HG03175 (cell line): ENCODE results near the gene BRI3.

Experiments used
- ATAC-seq: cut with Tn5 transposase; IDR thresholded peaks from one replicate; pipeline ENCODE4 v1.9.1; 2021; ENCODE audit warnings: mild to moderate bottlenecking, moderate library complexity; ENCODE audit not compliant: unreplicated experiment

BRI3 gene

DNA sequence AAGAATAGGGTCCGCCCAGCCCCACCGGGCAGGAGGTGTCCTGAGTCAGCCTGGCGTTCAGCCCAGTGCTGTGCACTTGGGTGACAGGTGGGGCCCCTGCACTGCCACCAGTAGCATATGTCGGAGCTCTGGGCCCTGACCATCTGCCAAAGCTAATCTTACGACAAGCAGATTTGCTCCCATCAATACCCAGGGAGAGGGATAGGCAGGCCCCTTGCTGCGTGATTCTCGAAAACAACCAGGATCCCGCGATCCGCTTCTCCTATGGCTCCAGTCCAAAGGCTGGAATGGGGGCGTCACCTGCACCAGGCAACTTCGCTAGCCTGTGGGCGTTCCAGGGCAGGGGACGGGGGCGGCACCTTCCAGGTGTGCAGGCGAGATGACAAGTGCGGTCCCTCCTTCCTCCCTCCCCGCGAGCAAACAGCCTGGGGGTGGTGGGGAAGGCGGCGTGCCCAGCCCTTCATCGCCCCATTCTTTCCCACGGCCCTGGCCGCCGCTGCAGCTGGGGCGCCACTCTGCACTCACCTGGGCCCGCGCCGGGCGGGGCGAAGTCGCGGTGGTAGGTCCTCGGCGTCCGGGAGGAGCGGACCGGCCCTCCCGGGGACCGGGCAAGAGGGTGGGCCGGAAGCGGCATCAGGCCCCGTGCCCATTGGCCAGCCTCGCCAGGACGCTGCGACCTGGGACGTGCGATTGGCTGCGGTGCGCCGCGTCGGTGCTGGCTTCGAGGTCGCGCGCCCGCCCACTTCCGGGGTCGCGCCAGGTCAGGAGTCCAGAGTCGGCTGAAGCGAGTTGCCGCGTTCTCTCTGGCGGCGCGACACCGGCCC, 29.7 kb upstream of the BRI3 start, which contains the start of gene TECPR1:
TECPR1 (minus strand) TSS at position 632 of the 824 bp plus-strand sequence. CDS start 6,086 bp downstream, outside the sequence.
- peak; percentile 98 for ATAC-seq

DNA sequence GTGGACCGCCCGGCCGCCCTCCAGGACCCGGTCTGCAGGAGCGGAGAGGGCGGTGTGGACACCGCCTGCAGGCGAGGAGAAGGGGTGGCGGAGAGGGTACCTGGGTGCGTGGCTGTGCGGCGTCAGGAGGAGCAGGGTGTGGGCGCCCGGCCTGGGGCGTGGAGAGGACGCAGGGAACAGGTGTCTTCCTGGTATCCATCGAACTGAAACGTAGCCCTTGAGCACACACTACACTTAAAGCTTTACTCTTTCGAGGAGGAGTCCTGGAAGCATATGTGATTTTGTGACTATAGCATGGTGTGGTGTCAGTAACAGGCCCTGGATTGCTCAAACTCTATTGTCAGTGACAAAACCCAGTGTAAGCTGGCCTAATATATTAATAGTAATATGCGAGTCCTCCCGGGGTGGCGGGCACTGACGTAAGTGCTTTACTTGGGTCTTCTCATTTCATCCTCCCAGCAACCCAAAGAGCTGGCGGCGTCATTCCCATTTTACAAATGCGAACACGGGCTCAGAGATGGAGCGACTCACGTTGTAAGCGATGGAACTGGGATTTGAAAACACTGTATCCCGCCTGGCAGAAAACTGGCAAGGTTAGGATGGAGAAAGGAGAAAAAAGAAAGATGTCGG, 28.9 kb upstream of the BRI3 start:
- ATAC-seq = peak; percentile 27

DNA sequence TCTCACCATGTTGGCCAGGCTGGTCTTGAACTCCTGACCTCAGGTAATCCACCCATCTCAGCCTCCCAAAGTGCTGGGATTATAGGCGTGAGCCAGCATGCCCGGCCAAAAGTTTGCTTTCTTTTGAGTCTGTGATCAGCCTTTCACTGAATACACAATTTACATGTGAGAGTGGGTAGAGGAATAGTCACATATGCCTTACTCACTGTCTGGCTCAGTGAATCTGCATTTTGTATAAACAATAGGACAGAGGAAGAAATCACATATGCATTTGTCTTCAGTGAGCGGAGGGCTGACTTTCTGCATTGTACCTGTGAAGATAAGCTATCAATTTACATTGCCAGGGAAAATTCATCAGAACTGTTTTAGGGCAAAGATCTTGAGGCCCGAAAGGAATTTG, 27.0 kb upstream of the BRI3 start:
- ATAC-seq = no peak

DNA sequence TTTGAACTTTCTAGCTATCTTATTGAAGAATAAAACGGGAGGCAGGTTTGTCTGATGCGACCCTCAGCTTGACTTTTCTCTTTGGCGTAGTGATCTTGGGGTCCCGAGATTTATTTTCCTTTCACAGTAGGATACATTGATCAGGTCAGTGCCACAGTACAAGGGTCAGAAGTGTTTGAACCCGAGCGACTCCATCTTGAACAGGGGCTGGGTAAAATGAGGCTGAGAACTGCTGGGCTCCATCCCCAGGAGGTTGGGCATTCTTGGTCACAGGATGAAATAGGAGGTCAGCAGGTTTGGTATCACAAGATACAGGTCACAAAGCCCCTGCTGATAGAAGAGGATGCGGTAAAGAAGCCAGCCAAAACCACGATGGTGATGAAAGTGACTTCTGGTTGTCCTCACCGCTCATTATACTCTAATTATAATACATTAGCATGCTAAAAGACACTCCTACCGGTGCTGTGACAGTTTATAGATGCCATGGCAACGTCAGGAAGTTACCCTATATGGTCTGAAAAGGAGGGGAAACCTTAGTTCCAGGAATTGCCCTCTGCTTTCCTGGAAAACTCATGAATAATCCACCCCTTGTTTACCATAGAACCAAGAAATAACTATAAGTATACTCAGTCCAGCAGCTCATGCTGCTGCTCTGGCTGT, 26.4 kb upstream of the BRI3 start:
- ATAC-seq = no peak

DNA sequence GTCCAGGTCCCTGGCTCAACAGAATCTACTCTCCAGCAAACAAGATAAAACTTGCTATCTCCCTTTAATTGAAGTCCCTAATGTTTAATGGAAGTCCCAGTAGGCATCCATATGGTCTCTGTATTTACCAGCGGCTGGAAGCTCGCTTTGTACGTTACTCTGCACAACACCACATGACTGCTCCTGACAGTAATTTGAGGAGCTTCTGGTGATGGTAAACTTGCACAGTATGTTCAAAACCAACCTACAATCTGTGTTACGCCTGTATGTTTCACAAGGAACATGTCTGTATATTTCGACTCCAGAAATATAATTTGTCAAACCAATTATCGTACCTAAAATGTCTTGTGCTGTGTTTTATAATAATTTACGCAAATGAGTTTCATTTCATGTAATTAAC, 25.1 kb upstream of the BRI3 start:
- no peak for ATAC-seq

DNA sequence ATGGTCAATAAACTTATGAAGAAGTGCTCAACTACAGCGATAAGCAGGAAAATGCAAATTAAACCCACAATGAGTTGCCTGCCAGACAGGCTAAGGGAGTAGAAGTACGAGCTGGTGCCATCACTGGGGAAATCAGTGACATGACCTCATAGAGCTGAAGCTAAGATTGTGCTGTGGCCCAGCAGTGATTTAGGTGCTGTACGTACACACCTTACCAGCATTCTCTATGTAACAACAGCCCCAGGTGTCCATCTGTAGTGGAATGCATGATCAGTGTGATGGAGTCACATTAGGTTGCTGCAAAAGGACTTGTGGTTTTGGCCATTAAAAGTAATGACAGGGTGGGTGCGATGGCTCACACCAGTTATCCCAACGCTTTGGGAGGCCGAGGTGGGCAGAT, 23.8 kb upstream of the BRI3 start:
- ATAC-seq = no peak

DNA sequence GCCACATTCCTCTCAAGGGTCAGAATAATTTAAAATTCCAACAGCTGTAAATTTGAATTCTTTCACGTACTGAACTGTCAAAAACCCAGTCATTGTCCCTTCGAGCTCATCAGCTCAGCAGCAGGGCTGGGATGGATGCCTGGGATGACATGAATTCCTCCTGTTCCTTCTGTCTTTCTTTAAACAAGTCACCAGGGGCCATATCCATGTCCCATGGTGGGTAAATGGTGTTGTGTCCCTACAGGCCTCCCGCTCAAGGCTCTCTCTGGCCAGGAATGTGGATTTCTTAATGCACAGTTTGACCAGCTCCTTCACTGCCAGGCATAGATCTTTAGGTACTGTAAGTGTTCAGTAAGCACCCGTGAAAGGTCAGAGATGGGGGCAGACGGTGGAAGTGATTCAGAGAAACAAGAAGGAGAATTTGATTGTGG, 15.6 kb upstream of the BRI3 start:
- ATAC-seq = no peak

DNA sequence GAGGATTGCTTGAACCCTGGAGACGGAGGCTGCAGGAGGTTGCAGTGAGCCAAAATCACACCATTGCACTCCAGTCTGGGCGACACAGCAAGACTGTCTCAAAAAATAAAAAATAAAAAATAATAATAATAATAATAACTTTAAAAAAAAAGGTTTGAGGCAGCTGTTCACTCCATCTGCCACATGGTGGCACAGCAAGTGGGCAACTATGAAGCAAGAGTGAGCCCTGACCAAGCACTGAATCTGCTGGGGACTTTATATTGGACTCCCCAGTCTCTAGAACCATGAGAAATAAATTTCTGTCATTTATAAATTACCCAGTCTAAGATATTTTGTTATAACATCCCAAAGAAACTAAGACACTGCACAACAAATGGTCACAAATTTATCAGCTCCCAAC, 14.6 kb upstream of the BRI3 start:
- ATAC-seq = no peak

DNA sequence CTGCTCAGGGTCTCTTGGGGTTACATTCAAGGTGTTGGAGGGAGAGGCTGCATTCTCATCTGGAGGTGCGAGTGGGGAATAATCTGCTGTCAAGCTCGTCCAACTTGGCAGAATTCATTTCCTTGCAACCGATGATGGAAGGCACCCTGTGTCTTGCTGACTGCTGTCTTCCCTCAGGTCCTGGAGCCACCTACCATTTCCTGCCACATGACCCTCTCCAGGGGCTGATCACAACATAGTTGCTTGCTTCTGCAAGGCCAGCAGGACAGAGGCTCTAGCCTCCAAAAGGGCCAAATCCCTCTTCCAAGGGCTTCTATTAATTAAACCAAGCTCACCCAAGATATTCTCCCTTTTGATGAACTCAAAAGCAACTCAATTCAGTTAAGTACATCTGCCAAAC, 14.2 kb upstream of the BRI3 start:
- no peak for ATAC-seq

DNA sequence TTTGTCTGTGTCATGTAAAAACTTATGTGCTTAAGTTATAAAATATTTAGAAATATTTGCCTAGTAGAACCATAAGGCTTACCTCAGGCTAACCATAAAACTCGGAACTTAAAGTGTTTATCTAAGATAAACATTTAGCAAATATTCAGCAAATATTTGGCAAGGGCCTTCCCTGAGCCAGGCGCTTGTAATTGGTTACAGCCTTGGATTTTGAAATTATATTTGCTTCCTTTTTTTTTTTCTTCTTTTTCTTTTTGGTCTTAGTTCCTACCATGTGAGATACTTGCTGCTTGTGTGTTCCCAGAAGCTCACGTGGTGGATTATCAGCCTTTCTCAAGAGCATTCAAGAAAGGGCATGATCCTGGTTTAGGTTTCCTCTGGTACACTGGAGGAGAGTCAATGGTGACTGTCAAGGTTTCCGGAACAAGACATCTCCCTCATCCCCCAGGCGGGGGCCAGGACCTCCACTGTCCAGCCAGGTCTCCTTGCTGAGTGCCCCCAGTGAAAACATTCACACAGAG, 5.2 kb upstream of the BRI3 start:
- no peak for ATAC-seq

DNA sequence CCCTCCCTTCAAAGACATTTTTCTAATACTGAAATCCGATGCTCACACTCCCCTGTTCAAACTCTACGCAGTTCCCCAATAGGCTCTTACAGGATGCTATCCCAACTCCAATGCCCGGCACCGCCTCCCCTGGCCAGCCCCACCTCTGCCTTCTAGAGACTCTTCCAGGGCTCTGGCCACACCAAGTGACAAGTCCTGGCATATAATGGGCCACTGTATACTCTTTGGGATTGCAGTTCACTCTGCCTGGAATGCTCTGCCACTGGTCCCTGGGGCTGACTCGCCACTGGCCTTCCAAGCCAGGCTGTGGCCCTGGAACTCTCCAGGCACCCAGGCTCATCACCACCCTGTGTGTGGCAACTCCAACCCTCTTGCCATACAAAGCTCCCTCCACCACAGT, 3.1 kb upstream of the BRI3 start:
- no peak for ATAC-seq

DNA sequence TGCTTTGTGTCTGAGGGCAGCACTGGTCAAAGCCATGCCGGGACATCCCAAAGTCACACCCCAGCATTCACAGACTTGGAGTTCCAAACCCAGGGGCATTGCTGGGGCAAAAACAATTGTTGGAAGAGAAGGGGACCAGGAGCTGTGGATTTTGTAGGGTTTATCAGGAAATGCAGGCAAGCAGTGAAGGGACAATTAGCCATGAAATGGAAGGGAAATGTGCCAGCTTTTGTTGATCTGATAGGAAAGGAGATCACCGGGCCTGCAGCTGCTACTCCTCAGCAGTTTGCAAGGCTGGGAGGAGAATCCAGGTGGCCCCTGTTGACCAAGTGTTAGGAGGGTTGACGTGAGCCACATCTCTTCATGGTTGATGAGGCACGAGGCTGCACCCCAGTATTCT, 2.5 kb upstream of the BRI3 start:
- ATAC-seq = no peak

DNA sequence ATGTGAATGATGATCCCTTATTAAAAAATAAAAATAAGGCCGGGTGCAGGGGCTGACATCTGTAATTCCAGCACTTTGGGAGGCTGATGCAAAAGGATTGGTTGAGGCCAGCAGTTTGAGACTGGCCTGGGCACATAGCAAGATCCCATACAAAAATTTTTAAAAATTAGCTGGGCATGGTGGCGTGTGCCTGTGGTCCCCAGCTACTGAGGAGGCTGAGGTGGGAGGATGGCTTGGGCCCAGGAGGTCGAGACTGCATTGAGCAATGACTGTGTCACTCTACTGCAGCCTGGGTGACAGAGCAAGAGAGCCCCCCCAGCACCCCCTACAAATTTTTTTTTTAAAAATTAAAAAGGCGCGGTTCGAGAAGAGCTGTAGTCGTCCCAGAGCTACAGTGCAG, 1.2 kb upstream of the BRI3 start:
- no peak for ATAC-seq

DNA sequence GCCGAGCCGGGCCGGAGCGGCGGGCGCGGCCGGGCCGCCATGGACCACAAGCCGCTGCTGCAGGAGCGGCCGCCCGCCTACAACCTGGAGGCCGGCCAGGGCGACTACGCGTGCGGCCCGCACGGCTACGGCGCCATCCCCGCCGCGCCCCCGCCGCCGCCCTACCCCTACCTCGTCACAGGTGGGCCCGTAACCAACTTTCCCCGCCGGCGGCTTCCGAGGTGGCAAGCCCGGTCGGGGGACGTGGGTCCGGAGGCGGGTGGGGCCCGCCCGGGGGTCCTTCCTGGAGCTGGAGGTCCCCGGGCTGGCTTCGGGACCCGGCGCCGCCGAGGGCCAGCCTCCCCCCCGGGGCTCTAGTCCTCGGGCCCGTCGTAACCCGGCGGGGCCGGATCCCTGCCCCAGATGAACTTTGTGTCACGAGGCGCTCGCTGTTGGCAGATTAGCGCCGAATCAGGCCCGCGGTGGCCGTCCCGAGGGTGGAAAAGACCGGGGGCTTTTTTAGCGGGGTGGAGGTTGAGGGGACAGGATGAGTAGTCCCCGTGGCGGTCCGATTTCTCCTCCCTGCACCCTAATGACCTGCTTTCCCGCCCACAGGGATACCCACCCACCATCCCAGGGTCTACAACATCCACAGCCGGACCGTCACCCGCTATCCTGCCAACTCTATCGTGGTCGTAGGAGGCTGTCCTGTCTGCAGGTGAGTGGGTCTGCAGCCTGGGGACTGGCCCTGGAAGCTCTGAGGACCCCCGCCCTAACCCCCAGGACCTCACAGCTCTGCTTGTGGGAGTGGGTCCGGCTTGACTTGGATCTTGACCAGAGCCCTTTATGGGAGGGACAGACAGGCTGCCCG, 496 bp downstream of the BRI3 start:
- peak; percentile 37 for ATAC-seq

DNA sequence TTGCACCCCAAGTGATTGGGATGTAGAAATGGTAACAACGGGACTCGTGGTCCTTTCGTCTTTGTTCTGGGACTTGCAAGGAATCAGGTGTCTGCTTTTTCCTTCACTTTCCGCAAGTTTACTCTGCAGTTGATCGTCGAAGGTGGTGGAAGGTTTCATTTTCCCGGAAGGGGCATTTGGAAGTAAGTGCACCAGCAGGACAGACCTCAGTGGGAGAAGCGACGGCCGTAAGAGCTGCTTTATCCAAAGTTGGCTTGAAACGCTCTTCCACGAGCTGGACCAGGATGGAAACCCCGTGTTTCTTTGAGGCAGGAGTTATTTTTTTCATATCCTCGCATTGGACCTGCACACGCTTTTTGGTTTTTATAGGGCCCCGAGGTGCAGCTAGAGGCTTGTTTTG, 1.2 kb downstream of the BRI3 start:
- ATAC-seq = no peak

DNA sequence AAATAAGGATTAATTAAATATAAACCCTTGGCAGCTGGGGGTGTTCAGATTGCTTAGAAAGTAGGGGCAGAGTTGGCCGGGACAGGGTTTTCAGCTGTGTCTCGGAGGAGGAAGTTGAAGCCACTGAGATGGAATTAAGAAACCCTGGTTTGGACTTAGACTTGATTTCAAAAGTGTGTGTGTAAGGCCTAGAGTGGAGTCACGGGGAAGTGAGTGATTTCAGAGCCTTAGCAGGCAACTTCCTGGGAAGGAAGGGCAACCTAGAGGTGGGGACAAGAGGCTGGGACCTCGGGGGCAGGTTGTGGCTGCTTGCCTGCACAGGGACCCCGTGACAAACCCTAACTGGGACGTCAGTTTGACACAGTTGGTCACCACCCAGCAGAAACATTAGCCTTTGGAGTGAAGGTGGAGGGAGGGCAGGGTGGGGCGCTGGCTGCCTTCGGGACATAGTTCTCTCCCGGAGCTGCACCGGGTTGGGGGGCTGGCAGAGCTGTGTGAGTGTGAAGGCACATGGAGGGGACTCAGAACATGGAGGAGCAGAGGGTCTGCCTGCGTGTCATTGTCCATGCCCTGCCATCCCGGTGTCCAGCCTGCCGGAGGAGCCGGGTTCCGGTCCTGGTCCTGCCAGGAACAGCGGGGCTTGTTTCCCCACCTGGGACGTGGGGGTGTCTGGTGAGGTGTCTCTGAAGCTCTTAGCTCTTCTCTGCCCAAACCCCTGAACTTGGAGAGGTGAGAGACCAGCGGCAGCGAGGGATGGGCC, 1.8 kb downstream of the BRI3 start:
- ATAC-seq = no peak

DNA sequence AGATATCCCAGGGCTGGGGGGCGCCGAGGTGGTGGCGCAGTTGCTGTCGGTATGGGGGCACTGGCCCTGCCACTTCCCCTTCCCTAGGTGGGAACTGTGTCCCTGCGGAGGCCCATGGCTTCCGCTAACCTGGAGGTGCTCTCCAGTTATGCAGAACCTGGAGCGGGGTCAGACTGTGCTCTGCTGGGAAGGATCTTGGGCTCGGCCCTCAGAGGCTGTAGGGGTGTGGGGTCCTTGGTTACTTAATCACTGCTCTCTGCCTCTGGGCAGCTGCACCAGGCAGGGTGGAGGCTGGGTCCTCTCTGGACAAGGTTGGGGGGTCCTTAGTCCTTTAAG, 2.4 kb downstream of the BRI3 start:
- no peak for ATAC-seq

DNA sequence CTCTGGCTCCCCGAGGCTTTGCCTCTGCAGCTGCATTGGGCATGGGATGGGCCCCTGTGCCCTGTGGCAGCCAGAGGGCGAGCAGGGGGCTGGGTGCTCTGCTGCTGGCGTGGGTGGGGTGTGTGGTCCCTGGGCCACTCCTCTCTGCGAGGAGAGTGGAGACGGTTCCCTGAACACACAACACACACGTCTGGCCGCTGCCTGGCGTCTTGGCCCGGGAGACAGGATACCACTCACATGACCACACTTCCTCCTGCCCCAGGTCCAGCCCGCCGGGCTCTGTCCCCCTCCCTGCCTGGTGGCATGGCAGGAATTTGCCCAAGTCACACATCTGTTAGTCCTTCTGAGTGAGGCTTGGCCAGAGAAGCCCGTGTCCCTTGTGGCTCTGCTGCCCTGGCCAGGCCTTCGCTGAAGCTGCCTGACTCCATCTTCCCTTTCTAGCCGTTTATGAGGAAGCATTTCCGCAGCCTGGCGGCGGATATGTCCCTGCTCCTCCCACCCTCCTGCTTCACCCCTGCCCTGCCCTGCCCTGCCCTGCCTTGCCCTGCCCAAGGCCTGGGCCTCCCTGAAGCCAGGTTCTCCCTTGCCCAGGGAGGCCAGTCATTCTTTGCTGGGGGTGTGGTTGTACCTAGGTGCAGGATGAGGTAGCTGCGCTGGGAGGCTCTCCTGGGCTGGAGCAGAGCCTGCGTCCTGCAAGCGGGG, 3.0 kb downstream of the BRI3 start:
- ATAC-seq = no peak
